ENCODE data around the gene SCT. TPM values are rescaled to one million over a fixed set of nuclear protein-coding genes. Genes with fewer than 3 reads are reported as not detected.

SCT gene
- total RNA-seq, 4 donors from 2014 or later = not detected

DNA sequence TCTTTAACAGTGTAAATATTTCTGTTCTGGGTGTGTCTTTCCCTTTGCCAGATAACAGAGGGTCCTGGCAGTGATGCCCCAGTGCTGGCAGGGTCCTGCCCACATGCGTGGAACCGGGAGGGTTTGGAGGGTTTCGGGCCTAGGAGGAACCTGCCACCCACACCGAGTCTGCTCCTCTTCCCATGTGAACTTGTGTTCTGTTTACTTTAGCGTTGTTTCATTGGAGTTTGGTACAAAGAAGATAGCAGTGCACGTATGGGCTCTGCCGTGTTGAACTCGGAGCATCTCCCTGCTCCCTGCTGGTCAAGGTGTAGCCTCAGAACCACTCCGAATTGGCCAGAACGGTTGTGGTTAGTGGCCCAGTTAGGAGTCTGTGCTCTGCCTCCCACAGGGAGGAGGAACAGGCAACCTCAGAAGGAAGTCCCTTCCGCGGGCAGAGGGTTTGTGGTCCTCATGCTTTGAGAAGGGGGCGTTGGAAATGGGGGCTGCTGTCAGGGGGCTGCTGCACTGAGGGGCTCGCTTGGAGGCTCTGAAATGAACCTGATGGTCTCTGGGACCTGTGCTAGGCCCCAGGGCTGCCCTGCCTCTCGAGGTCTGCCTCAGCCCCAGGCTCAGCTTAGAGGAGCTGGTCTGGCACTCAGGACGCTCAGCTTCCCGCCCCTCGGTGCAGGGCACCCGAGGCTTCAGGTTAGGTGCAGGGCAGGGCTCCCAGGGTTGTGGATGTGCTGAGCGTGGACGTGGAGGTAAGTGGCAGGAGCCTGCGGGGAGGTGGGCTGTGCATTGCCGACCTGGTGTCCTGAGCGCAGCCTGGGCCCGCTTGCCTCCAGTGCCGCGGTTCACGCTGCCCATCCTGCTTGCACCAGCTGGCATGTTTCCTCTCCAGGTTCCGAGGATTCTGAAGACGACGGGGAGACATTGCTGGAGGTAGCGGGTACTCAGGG is 40.3 kb downstream of the SCT start:
- peaks cover 0 to 4% (median 2%) of the 10 kb centered on the region in 4 donors for H3K4me1 ChIP-seq
- intact Hi-C loops (cut with DNase I) = no loop called here
- no peak for TF ChIP-seq EP300 (IDR thresholded peaks at IDR 0.05)
- H3K4me3 ChIP-seq = no peak overlapping the region
- H3K27ac ChIP-seq (replicated peaks in 1 of 4) = no peak overlapping the region
- WGBS = 90% methylated on average over 31 of the region's 32 CpGs
- H3K27me3 ChIP-seq = no peaks in the 10 kb centered on the region
- no peak for DNase-seq (ENCODE audit: extremely low spot score)
- H3K9me3 ChIP-seq = no peaks in the 10 kb centered on the region
- peaks cover 62 to 94% (median 88%) of the 10 kb centered on the region in 4 donors for H3K36me3 ChIP-seq

GRCh38 chr11:584287-584686 is 42.7 kb downstream of the SCT start:
- Histone ChIP-seq H3K4me1 (peaks cover 15 to 26% (median 24%) of the 10 kb centered on the region in 4 donors), H3K36me3 (peaks cover 51 to 76% (median 65%) of the 10 kb centered on the region in 4 donors), H3K9me3 (no peaks in the 10 kb centered on the region), H3K4me3 (no peak overlapping the region), H3K27me3 (no peaks in the 10 kb centered on the region), H3K27ac (replicated peaks in 1 of 4) (no peak overlapping the region)
- intact Hi-C loops (cut with DNase I) = no loop called here
- no peak for DNase-seq (ENCODE audit: extremely low spot score)
- TF ChIP-seq, protein P1, sequence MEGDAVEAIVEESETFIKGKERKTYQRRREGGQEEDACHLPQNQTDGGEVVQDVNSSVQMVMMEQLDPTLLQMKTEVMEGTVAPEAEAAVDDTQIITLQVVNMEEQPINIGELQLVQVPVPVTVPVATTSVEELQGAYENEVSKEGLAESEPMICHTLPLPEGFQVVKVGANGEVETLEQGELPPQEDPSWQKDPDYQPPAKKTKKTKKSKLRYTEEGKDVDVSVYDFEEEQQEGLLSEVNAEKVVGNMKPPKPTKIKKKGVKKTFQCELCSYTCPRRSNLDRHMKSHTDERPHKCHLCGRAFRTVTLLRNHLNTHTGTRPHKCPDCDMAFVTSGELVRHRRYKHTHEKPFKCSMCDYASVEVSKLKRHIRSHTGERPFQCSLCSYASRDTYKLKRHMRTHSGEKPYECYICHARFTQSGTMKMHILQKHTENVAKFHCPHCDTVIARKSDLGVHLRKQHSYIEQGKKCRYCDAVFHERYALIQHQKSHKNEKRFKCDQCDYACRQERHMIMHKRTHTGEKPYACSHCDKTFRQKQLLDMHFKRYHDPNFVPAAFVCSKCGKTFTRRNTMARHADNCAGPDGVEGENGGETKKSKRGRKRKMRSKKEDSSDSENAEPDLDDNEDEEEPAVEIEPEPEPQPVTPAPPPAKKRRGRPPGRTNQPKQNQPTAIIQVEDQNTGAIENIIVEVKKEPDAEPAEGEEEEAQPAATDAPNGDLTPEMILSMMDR (IDR thresholded peaks at IDR 0.05) = no peak
- TF ChIP-seq POLR2A (IDR thresholded peaks at IDR 0.05; ENCODE audit: low read depth) = no peak
- no peak for TF ChIP-seq POLR2AphosphoS5 (IDR thresholded peaks at IDR 0.05)
- TF ChIP-seq EP300 (IDR thresholded peaks at IDR 0.05) = no peak
- 94% methylated on average over 5 of the region's 10 CpGs for WGBS

DNA sequence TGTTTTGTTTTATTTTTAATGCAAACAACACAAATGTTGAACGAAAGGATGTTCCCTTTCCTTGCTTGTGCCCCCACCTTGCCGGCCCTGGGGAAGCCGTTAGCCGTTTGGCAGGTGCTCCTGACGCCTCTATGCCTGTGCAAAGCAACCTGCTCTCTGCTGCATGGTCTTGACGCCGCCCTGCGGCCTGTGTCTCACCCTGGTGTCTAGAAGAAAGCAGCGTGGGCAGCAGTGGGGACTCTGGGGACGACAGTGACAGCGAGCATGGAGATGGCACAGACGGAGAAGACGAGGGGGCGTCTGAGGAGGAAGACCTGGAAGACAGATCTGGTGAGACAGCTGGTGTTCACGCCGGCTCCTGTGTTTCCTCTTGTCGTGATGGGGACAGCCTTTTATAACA is 45.2 kb downstream of the SCT start:
- TF ChIP-seq POLR2AphosphoS5 (IDR thresholded peaks at IDR 0.05) = no peak
- no peak for TF ChIP-seq EP300 (IDR thresholded peaks at IDR 0.05)
- no peak for TF ChIP-seq POLR2A (IDR thresholded peaks at IDR 0.05; ENCODE audit: low read depth)
- TF ChIP-seq, protein P1 (IDR thresholded peaks at IDR 0.05) = no peak
- Histone ChIP-seq H3K4me1 (peaks cover 38 to 50% (median 47%) of the 10 kb centered on the region in 4 donors), H3K4me3 (no peak overlapping the region), H3K36me3 (peaks cover 31 to 51% (median 40%) of the 10 kb centered on the region in 4 donors), H3K27me3 (no peaks in the 10 kb centered on the region), H3K27ac (replicated peaks in 1 of 4) (no peak overlapping the region), H3K9me3 (no peaks in the 10 kb centered on the region)
- WGBS = 78% methylated on average over 17 of the region's 17 CpGs
- intact Hi-C loops (cut with DNase I) = no loop called here
- no peak for DNase-seq (ENCODE audit: extremely low spot score)

GRCh38 chr11:581342-581741 is 45.6 kb downstream of the SCT start:
- WGBS = 79% methylated on average over 8 of the region's 14 CpGs
- H3K4me3 ChIP-seq = no peak overlapping the region
- intact Hi-C loops (cut with DNase I) = no loop called here

GRCh38 chr11:579830-580601 is 47.0 kb downstream of the SCT start:
- intact Hi-C loops (cut with DNase I) = no loop called here
- H3K36me3 ChIP-seq = peaks cover 29 to 39% (median 32%) of the 10 kb centered on the region in 4 donors
- no peaks in the 10 kb centered on the region for H3K9me3 ChIP-seq
- H3K4me1 ChIP-seq = peaks cover 43 to 57% (median 53%) of the 10 kb centered on the region in 4 donors
- 65% methylated on average over 12 of the region's 20 CpGs for WGBS
- H3K4me3 ChIP-seq = no peak overlapping the region
- H3K27me3 ChIP-seq = no peaks in the 10 kb centered on the region
- H3K27ac ChIP-seq (replicated peaks in 1 of 4) = no peak overlapping the region
- no peak for TF ChIP-seq EP300 (IDR thresholded peaks at IDR 0.05)
- no peak for TF ChIP-seq POLR2AphosphoS5 (IDR thresholded peaks at IDR 0.05)
- TF ChIP-seq POLR2A (IDR thresholded peaks at IDR 0.05; ENCODE audit: low read depth) = no peak
- TF ChIP-seq, protein P1 (IDR thresholded peaks at IDR 0.05) = no peak
- DNase-seq (ENCODE audit: extremely low spot score) = no peak

More at GRCh38 chr11:581342-581741, 45.6 kb downstream of the SCT start:
- Histone ChIP-seq H3K36me3 (peaks cover 30 to 47% (median 36%) of the 10 kb centered on the region in 4 donors), H3K9me3 (no peaks in the 10 kb centered on the region), H3K4me1 (peaks cover 38 to 51% (median 47%) of the 10 kb centered on the region in 4 donors), H3K27ac (replicated peaks in 1 of 4) (no peak overlapping the region), H3K27me3 (no peaks in the 10 kb centered on the region)
- no peak for TF ChIP-seq POLR2AphosphoS5 (IDR thresholded peaks at IDR 0.05)
- no peak for TF ChIP-seq EP300 (IDR thresholded peaks at IDR 0.05)
- no peak for DNase-seq (ENCODE audit: extremely low spot score)

All from esophagus muscularis mucosa (tissue), 4 donors.